ENCODE results near the gene PARS2.

- TF ChIP-seq, protein P1, sequence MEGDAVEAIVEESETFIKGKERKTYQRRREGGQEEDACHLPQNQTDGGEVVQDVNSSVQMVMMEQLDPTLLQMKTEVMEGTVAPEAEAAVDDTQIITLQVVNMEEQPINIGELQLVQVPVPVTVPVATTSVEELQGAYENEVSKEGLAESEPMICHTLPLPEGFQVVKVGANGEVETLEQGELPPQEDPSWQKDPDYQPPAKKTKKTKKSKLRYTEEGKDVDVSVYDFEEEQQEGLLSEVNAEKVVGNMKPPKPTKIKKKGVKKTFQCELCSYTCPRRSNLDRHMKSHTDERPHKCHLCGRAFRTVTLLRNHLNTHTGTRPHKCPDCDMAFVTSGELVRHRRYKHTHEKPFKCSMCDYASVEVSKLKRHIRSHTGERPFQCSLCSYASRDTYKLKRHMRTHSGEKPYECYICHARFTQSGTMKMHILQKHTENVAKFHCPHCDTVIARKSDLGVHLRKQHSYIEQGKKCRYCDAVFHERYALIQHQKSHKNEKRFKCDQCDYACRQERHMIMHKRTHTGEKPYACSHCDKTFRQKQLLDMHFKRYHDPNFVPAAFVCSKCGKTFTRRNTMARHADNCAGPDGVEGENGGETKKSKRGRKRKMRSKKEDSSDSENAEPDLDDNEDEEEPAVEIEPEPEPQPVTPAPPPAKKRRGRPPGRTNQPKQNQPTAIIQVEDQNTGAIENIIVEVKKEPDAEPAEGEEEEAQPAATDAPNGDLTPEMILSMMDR (optimal IDR thresholded peaks at IDR 0.05 in 1 of 3, IDR thresholded peaks at IDR 0.05 in 1 of 3, conservative IDR thresholded peaks at IDR 0.05 in 1 of 3; ENCODE audit: extremely low read depth in 1 of 3, insufficient read depth in 2 of 3, low read length in 3 of 3): no peak
- no peak for TF ChIP-seq EZH2 (IDR thresholded peaks at IDR 0.05; ENCODE audit: low read length)
These were observed 40.3 kb downstream of the PARS2 start for GRCh38 chr1:54723985-54724384.
